A549 (cell line): ENCODE measurements around the gene NACC2.

ENCODE experiments used
- CTCF ChIP-seq: fragments of >200 bp; sonication (Bioruptor Twin); formaldehyde crosslinking; IDR thresholded peaks from 3 replicates; pipeline ENCODE4 v1.5.1; 2016
- E2F6 ChIP-seq: IDR thresholded peaks from 2 replicates; pipeline ENCODE4 v1.6.1; 2012; ENCODE audit warnings: low read depth, borderline replicate concordance
- NFE2L2 ChIP-seq: fragments of 150-350 bp; conservative IDR thresholded peaks from 2 replicates; pipeline ENCODE4 v1.6.1; 2014; ENCODE audit warnings: low read length
- USF2 ChIP-seq: fragments of 450-650 bp; IDR thresholded peaks from 2 replicates; pipeline ENCODE4 v1.6.1; 2014; ENCODE audit warnings: antibody characterized with exemption

- TF ChIP-seq CTCF: no peak
- TF ChIP-seq E2F6: no peak
- TF ChIP-seq USF2: no peak
- no peak for TF ChIP-seq NFE2L2
These were observed 106.6 kb downstream of the NACC2 start for GRCh38 chr9:135988493-135988892.
